Measurements from ENCODE around the gene USP47.

The USP47 gene

DNA sequence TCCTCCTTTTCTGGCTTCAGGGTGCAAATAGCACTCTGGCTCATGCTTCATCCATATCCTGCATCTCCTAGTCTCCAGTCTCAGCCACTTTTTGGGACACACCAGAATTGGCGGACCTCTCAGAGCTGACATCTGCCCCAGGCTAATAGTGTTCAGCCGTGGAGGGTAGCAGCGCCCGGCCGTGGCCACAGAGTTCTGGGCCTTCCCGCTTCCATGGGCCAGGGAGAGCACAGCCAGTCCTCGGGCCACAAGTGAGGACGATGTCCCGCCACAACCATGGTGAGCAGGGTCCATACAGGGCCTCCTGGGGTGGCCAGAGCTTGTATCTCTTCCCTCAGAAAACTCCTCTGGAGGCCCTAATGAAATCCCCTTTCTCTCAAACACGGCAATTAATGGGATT is 140.7 kb downstream of the USP47 start:
- DNase-seq (ENCODE audit: low spot score), result no peak

DNA sequence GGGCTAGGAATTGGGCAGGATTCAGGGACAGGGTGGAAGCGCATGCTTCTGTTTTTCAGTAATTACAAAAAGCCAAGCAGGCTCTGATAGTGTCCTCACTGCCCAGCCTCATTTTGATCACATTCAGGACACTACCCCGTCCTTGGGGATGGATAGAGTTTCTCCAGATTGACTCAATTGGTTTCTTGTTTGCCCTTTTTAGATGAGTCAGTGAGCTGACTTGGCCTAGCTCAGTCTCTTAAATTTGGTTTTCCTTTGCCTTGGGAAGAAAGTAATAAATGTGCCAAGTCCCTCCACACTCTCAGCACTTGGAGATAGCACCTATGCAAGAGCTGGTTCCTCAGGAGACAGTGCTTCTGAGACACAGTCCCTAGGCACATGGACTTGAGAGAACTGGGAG is 141.2 kb downstream of the USP47 start:
- no peak for DNase-seq (ENCODE audit: low spot score)

DNA sequence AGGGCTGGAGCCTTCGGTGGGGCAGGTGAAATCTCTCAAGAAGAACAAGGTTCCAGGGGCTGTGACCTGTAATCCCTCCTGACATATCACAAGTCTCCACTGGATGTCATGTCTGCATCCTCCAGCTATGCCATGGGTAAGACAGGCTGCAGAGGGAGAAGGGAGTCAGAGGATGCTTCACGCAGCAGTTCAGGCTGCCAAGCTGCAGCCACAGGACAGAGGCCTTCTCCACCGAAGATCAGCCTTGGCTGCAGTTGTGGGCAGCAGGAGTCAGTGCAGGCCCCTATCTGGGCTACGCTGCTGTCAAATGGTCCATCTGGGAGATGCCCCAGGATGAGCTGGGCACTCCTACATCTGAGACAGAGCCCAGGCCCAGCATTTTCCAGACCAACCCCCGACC is 141.7 kb downstream of the USP47 start:
- no peak for DNase-seq (ENCODE audit: low spot score)

GRCh38 chr11:11984563-11984962 is 142.8 kb downstream of the USP47 start:
- DNase-seq (ENCODE audit: low spot score), result no peak

- no peak for DNase-seq (ENCODE audit: low spot score)
These were observed 143.4 kb downstream of the USP47 start for GRCh38 chr11:11985016-11985715.

- no peak for DNase-seq (ENCODE audit: low spot score)
These were observed 144.5 kb downstream of the USP47 start for GRCh38 chr11:11985954-11986949.

GRCh38 chr11:11987503-11988022 is 145.8 kb downstream of the USP47 start:
- DNase-seq (ENCODE audit: low spot score), result no peak

- DNase-seq (ENCODE audit: low spot score), result no peak
These were observed 146.4 kb downstream of the USP47 start for GRCh38 chr11:11988099-11988651.

- DNase-seq (ENCODE audit: low spot score), result no peak
These were observed 147.0 kb downstream of the USP47 start for GRCh38 chr11:11988681-11989261.

- DNase-seq (ENCODE audit: low spot score), result no peak
These were observed 148.3 kb downstream of the USP47 start for GRCh38 chr11:11989774-11990744.

DNA sequence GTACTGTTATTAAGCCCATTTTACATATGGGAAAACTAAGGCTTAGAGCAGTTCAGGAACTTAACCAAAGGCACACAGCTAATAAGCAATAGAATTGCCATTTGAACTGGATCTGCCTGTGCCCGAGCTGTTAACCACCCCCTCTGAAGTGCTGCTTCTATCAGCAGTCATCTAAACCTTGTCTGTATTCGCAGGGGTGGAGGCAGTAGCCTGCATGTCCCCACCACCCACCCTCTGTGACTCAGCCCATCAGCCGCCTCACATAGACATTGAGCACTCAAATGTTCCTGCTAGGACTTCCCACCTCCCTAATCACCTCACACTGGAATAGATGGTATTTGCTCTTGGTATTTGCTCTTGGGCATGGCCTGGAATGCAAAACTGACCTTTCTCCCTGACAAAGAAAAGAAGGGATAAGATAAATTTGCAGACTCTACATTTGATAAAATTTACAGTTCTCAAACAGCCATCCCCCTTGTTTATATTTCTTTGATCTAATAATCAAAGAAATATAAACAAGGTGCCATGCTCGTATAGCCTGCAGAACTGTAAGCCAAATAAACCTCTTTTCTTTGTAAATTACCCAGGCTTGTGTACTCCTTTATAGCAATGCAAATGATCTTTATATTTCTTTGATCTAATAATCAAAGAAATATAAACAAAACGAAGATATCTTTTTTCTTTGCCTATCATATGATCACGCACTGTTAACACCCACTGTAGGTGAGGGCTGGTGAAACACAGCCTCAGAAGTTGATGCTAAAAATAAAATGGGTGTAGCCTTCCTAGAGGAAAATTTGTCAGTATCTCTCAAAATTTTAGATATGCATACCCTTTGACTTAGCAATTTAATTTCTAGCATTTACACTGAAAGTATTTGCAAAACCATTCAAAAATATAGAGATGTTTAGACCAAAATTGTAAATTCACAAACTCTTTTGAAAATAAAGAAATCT is 150.8 kb downstream of the USP47 start:
- DNase-seq (ENCODE audit: low spot score), result peak; percentile 82

DNA sequence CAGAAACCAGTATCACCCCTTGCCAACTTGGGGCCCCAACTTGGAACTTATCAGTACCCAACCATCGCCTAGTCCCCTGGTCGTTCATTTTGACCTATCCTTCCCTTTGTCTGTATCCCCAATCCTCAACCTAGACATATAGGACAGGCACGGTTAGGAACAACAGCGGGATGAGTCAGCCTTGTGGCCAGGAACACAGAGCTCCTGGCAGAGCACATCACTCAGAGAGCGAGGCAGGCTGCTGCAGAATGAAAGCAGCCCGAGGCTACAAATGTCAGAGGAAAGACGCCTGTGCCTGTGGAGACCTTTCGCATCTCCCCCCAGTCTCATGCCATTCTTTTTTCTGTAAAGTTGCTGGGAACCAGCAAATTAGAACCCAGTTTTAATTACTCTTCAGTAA is 152.1 kb downstream of the USP47 start:
- no peak for DNase-seq (ENCODE audit: low spot score)

DNA sequence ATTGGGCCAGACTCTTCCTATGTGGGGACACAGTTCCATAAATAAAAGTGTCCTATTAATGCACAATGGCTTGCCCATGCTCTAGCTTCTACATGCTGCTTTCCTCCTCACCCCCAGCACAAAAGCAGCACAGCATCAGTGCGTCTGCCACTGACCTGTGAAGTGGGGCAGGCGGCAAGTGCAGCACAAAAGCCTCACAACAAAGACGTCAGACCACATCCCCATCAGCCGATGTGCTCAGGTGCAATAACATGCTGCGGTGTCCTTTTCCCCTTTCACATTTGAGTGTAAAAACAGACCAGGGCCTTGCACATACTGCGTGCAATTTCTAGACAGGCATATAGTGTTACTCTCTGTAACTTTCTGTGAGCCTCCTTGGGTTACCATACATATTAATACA is 153.8 kb downstream of the USP47 start:
- DNase-seq (ENCODE audit: low spot score), result no peak

DNA sequence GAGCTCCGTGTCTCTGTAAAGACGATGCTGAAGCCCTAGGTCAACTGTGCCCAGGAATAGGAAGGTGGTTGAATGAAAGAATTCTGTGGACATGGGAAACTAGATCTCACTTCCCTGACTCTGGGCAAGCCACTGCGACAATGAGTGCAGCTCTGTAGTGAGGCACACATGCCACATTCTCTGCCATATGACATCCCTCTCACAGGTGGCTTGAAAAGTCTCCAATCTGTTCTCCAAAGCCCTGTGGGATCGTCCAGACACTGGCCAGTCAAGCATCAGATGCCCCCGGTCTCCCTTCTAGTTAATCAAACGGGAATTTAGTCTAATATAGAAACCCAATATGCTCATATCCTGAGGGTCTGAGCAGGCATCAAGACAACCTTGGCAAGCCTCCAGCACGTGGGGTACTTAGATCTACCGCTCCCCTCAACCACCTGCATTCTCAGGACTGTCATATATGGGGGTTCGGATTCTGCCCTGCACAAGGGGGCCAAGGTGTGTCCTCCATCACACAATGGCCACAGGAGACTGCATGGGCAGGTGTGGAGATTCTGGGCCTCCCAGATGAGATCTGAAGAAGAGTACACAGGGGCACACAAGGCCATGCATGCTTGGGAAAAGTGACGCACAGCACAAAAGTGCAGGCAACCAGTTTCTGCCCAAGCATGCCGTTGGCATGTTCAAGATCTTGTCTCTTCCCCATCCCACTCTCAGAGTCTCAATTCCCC is 154.7 kb downstream of the USP47 start:
- DNase-seq (ENCODE audit: low spot score), result no peak

DNA sequence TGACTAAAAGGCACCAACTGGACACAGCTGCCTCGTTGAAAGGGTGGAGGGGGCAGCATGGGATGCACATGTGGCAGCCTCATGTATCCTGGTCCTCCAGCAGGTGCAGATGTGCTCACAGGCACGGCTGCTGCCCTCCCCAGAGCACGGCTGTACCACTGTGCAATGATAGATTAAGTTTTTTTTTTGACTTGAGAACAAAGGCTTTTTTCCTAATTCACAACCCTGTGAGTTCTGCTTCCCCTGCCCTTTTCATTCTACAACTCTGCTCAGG is 155.2 kb downstream of the USP47 start:
- DNase-seq (ENCODE audit: low spot score), result no peak

DNA sequence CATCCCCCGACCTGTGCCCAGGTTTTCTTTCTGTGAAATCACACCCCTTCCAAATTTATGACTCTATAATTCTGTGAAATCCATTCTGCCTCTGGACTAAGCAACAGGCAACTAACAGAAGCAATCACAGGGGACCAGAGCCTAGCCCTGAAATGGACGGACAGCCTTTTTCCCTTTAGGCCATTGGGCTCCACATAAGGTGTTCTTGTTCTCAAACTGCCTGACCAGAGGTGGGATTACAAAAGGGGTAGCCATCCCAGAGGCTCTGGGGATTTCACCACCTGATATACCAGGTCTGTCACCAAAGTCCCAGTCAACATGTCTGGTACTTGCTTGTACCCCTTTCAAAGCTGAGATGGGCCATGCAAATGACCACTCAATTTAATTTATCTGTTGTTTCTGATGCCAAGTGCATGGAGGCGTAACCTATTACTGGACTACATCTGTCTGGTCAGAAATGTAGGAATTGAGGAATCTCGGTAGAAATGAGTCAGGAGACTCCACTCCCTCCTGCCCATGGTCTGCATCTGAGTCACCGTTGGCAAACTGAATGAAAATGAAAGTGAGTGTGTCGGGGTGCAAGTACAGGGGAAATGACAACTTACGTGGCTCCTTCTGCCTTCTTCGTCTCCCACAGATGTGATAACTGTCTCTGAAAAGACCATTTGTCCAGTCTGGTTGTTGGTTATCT is 156.5 kb downstream of the USP47 start:
- DNase-seq (ENCODE audit: low spot score), result no peak

- no peak for DNase-seq (ENCODE audit: low spot score)
These were observed 159.4 kb downstream of the USP47 start for GRCh38 chr11:12001186-12001585.

DNA sequence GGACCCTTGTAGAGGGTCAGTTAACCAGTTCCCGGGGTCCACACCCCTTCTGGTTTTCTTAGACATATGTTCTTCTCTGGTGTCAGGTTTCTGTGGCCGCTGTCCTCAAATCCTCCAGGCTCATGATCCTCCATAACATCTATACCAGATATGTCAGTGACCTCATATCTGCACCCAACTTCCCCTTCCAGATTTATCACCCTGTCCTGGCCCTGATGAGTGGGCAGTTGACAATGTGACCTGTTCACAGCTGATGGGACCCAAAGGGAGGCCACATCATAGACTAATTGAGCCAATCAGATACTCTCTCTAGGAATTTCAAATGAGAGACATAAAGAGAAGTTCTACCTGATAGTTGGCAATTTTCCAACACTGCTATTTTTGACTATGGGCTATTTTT is 161.6 kb downstream of the USP47 start:
- DNase-seq (ENCODE audit: low spot score), result no peak

GRCh38 chr11:12003815-12004214 is 162.0 kb downstream of the USP47 start:
- DNase-seq (ENCODE audit: low spot score), result no peak

Measured in HuH-7 (cell line).